Measurements from ENCODE around the gene CTLA4.

CTLA4 gene

DNA sequence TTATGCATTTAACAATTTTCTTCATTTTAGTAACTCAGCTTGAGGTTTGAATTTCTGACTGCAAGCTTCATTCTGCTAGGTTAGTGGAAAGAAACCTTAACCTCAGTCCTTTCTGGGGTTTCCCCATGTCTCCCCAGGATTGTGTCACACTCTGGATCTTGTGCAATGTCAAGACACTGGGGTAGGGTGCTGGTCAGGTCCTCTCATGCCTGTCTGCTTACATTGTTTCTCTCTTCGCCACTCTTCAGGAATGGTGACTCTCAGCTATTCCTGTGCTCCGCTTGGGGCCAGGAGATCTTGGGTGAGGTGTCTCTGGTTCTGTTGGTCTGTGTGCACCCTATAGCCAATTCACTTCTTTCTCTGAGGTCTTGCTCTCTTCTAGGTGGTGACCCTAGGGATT, 23.9 kb downstream of the CTLA4 start:
- POLR2A ChIA-PET: no interaction called here
- TF ChIP-seq, protein P1, sequence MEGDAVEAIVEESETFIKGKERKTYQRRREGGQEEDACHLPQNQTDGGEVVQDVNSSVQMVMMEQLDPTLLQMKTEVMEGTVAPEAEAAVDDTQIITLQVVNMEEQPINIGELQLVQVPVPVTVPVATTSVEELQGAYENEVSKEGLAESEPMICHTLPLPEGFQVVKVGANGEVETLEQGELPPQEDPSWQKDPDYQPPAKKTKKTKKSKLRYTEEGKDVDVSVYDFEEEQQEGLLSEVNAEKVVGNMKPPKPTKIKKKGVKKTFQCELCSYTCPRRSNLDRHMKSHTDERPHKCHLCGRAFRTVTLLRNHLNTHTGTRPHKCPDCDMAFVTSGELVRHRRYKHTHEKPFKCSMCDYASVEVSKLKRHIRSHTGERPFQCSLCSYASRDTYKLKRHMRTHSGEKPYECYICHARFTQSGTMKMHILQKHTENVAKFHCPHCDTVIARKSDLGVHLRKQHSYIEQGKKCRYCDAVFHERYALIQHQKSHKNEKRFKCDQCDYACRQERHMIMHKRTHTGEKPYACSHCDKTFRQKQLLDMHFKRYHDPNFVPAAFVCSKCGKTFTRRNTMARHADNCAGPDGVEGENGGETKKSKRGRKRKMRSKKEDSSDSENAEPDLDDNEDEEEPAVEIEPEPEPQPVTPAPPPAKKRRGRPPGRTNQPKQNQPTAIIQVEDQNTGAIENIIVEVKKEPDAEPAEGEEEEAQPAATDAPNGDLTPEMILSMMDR (IDR thresholded peaks at IDR 0.05; ENCODE audit: insufficient read depth, low read length, missing control alignments): no peak
- H3K4me3 ChIP-seq (ENCODE audit: low read depth, low read length): no peak overlapping the region
- CTCF ChIA-PET: interaction anchor here (0.6 kb wide), 1 partner anchor 11 kb away, joined by 4 read pairs; no protein-coding TSS in a partner anchor
- no peak for DNase-seq (ENCODE audit: low read depth, low spot score)

DNA sequence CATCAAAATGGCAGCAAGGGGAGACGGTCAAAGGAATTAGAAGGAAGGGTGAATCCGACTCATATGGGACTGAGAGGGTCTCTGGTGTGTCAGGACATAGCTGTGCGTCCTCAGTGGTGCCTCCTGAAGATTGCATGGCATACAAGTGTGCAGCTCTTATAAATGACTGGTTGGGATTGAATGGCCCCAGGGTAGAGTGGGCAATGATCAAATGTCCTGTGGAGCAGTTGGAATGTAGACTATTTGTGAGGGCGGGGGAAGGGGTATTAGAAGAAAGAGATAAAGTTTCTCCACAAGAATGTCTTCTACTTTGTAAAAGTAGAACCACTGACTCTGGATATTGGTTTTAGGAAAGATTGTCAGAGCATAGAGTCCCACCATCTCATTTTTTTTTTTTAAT, 24.6 kb downstream of the CTLA4 start:
- H3K4me3 ChIP-seq (ENCODE audit: low read depth, low read length): no peak overlapping the region
- TF ChIP-seq, protein P1 (IDR thresholded peaks at IDR 0.05; ENCODE audit: insufficient read depth, low read length, missing control alignments): no peak
- no peak for DNase-seq (ENCODE audit: low read depth, low spot score)
- POLR2A ChIA-PET: no interaction called here
- CTCF ChIA-PET: no interaction called here

DNA sequence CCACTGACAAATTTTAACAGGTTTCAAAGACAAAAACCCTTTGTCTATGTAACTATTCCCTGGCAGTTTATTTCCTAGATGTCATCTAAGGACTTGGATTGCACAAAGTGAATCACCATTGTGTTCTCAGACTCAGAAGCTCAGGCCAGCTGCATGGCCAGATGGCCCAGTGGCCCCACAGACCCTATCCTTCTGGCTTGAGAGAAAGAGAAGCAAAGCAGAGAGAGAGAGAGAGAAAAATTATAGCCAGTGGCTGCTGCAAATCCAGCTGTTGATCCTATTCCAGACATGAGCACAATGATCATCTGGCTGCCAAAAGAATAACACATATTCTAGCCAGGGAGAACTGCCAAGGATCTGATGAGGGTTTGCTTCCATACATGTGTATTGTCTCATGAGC, 25.8 kb downstream of the CTLA4 start:
- no peak overlapping the region for H3K4me3 ChIP-seq (ENCODE audit: low read depth, low read length)
- TF ChIP-seq, protein P1 (IDR thresholded peaks at IDR 0.05; ENCODE audit: insufficient read depth, low read length, missing control alignments): no peak
- DNase-seq (ENCODE audit: low read depth, low spot score): no peak
- ChIA-PET POLR2A (no interaction called here), CTCF (interaction anchor here (0.6 to 1.5 kb wide), 2 partner anchors 79 to 1354 kb away, joined by 3 read pairs; no protein-coding TSS in a partner anchor)

DNA sequence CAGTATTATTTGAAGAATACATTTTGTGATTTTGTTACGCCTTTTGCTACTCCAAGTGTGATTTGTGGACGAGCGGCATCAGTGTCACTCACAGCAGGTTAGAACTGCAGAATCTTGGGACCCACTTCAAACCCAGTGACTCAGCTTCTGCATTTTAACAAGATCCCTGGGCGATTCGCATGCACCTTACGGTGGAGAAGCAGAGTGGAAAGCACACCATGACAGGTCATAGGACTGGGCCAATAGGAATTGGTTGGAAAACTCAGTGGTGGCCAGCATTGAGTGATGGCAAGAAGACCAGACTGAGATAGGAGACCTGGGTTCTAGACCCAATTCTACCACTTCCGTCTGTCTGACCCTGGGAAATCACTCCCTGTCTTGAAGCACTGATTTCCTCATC, 26.3 kb downstream of the CTLA4 start:
- DNase-seq (ENCODE audit: low read depth, low spot score): no peak
- ChIA-PET CTCF (interaction anchor here (0.6 to 1.5 kb wide), 2 partner anchors 79 to 1354 kb away, joined by 3 read pairs; no protein-coding TSS in a partner anchor), POLR2A (no interaction called here)
- TF ChIP-seq, protein P1 (IDR thresholded peaks at IDR 0.05; ENCODE audit: insufficient read depth, low read length, missing control alignments): no peak
- no peak overlapping the region for H3K4me3 ChIP-seq (ENCODE audit: low read depth, low read length)

DNA sequence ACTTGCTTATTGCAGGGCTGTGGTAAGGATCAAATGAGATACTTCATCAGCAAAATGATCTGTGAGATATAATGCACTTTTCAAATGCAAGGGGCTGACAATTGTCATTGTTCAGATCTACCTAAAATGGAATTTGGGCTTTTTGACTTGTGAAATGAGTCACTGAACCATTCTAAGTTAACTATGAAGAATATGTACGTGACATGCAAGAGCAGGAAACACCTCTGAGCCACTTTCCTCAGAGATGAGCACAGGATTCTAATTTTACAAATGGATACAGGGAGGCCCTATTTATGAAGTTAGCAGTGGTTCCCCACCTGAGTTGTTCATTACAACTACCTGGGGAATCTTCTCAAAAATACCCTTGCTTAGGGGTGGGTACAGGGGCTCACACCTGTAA, 26.7 kb downstream of the CTLA4 start:
- H3K4me3 ChIP-seq (ENCODE audit: low read depth, low read length): no peak overlapping the region
- TF ChIP-seq, protein P1 (IDR thresholded peaks at IDR 0.05; ENCODE audit: insufficient read depth, low read length, missing control alignments): no peak
- no peak for DNase-seq (ENCODE audit: low read depth, low spot score)
- POLR2A ChIA-PET: no interaction called here
- CTCF ChIA-PET: interaction anchor here (0.6 to 1.5 kb wide), 2 partner anchors 79 to 1355 kb away, joined by 3 read pairs; no protein-coding TSS in a partner anchor

DNA sequence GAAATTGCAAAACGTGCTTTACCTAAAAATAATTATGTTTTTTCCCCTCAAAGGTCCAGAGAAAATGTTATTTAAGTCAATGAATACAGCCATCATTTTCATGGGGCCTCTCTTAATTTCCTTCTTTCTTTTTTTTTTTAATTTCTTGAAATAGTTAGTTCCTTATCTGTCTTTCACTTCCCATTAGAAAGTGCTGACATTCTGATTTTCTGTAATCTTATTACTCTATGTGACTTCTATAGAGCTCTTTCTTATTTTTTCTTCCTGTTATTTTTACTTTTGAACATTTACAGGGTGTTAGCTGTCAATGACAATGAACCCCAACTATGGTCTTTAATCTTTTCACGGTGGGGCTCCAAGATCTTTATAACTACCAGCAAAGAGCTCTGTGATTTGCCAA, 30.0 kb downstream of the CTLA4 start:
- H3K4me3 ChIP-seq (ENCODE audit: low read depth, low read length): no peak overlapping the region
- TF ChIP-seq, protein P1 (IDR thresholded peaks at IDR 0.05; ENCODE audit: insufficient read depth, low read length, missing control alignments): no peak
- ChIA-PET CTCF (interaction anchor here (1.2 to 1.8 kb wide), 2 partner anchors 9 to 12 kb away, joined by 4 to 6 read pairs; no protein-coding TSS in a partner anchor), POLR2A (no interaction called here)
- no peak for DNase-seq (ENCODE audit: low read depth, low spot score)

All from AG04449 (cell line).